GM20000 (cell line): ENCODE data around the gene CMIP.

Source experiments
- DNase-seq: peaks from one replicate; pipeline ENCODE4 v3.0.0; 2012; ENCODE audit warnings: low spot score
- CTCF ChIP-seq: IDR thresholded peaks from 2 replicates; pipeline ENCODE4 v1.5.1; 2012; ENCODE audit warnings: mild to moderate bottlenecking, control low read depth; ENCODE audit errors: extremely low read depth, missing control alignments

The CMIP gene

DNA sequence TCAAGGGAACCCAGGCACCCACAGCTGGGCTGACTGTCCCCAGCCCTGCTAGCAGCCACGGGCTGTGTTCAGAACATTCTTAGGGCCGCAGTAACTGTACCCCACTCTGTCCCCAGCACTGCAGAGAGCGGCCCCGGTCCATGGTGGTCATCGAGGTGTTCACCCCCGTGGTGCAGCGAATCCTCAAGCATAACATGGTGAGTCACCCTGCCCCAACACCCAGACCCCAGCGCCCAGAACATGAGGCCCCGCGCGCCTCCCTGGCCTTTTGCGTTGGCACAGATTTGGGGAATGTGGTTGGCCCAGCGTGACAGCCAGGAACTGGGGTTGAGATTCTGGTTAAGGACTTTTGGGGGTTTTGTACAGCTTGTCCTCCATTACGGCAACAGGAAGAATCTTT, 219.5 kb downstream of the CMIP start:
- no peak for DNase-seq
- TF ChIP-seq CTCF: no peak

DNA sequence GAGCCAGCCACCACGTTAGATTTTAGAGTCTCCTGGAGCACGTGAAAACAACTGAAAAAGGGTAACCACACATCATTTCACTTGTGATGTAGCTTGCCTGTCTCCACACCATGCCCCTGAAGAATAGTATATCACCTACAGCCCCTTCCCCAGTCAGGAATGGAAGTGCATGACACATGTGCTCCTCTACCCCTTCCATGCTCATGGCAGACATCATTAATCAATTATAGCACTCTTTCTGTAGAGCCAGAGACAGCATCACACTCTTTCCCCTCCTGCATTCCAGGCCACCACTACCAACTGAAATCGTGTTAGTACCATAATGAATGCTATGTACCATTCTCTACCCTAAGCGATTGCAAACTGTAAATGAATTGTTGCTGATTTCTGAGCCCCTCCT, 221.0 kb downstream of the CMIP start:
- TF ChIP-seq CTCF: no peak
- DNase-seq: no peak

DNA sequence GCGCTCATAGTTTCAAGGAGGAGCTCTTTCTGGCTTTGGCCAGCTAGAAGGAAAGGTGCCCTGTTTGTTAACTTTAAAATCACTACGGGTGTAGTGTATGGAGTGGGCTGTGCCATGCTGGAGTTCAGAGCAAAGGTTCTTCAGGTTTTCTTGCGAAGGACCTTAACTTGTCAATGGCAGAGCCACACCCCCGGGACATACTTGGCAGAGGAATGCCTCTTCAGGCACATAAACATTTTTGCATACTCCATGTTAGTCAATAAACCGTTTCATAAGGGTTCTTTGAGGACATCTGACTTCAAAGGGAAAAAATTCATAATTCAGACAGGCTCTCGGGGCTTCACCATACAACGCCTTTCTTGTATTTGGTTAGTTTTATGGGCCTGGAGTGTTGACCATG, 221.5 kb downstream of the CMIP start:
- no peak for TF ChIP-seq CTCF
- DNase-seq: no peak

DNA sequence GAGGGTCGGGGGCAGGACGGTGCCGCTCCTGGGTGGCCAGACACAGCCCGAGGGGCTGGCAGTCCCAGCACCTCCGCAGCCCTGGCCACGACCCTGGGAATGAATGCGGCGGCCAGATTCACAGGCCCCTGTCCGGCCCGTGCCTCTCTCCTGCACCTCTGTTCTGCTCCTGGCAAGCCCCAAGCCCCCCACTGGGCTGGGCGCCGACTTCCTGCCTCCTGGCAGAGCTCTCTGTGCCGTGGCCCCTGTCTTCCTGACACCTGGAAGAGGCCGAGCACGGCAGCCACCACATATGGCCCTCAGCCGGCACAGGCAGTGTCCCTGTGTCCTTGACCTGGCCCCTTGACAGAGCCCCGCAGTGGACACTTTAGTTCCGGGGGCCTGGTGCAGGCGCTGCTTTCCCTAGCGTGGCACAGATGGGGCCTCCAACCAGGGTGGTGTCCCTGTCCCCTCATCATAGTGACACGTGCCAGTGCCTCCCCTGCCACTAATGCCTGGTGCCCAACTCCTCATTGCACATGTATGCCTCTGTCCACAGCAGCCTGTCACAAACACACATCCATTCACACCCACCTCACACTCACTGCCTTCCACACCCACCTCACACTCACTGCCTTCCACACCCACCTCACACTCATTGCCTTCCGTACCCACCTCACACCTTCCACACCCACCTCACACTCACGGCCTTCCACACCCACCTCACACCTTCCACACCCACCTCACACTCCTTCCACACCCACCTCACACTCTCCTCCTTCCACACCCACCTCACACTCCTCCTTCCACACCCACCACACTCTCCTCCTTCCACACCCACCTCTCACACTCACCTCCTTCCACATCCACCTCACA, 223.9 kb downstream of the CMIP start:
- no peak for DNase-seq
- no peak for TF ChIP-seq CTCF

- no peak for TF ChIP-seq CTCF
- no peak for DNase-seq
These were observed 225.1 kb downstream of the CMIP start for GRCh38 chr16:81669473-81670350.

DNA sequence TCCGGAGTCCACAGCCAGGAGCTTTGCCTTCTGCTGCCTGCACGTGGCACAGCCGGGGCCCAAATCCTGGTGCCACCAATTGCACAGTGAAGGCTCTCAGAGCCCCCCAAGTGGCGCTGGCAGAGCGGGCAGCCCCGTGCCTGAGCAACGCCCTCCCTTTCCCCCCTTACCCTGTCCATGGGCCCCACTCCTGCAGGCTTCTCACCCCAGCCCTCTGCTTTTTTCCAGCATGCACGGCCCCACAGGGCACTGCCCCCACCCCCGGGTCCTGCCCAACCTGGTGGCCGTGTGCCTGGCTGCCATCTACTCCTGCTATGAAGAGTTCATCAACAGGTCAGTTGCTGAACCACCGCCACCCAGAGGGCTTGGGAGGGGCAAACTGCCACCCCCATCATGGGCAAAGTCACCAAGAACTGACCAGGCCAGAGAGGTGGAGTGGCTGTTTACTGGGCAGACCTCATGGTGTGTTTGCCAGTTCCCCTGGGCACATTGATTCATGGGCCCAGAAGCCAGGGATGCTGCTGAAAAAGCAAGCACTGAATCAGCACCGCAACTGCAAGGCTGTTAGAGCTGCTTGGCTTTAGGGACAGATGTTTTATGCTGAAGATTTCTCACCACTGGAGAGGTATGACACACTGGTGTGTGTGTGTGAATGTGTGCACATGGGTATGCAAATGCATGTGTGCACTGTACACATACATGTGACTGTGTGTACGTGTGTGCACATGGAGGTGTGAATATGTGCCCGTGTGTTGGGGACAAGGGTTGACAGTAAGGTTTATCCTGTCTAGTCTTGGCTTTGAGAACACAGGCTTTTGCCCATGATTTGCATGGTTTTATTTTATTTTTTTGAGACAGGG, 227.4 kb downstream of the CMIP start:
- no peak for DNase-seq
- no peak for TF ChIP-seq CTCF
